GM18870 (cell line): ENCODE results near the gene CGAS.
"Not testable (repeated sequence)": the region's sequence is repeated elsewhere in the genome, so short reads cannot be mapped to it uniquely, and the experiment has no call there.

ENCODE experiments used
- ATAC-seq: cut with Tn5 transposase; IDR thresholded peaks from one replicate; pipeline ENCODE4 v1.9.1; 2021; ENCODE audit warnings: moderate library complexity; ENCODE audit not compliant: unreplicated experiment

The CGAS gene

DNA sequence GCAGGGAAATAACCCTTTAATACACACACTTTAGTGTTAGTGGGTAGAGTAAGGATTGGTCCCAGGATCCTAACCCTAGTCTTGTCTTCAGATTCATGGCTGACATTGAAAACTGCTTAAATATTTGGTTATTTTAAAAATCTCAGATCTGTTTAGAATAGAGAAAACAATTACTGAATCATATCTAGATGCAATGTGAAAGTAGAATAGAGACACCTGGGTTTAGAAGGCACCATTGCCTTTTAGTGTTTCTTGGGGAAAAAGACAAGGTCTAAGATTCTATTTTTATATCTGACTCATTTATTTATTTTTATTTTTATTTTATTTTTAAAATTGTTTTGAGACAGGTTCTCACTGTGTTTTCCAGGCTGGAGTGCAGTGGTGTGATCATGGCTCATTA, 51.4 kb downstream of the CGAS start:
- no peak for ATAC-seq

DNA sequence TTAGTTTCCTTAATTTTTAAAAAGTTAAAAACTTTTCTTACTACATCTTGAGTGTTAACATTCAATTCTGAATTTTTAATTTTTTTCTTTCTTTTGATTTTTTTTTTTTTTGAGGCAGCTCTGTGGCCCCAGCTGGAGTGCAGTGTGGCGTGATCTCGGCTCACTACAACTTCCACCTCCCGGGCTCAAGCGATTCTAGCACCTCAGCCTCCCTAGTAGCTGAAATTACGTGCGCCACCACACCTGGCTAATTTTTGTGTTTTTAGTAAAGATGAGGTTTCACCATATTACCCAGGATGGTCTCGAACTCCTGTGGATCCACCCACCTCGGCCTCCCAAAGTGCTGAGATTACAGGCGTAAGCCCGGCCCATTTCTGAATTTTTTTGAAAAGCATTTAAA, 56.2 kb downstream of the CGAS start:
- no peak for ATAC-seq

DNA sequence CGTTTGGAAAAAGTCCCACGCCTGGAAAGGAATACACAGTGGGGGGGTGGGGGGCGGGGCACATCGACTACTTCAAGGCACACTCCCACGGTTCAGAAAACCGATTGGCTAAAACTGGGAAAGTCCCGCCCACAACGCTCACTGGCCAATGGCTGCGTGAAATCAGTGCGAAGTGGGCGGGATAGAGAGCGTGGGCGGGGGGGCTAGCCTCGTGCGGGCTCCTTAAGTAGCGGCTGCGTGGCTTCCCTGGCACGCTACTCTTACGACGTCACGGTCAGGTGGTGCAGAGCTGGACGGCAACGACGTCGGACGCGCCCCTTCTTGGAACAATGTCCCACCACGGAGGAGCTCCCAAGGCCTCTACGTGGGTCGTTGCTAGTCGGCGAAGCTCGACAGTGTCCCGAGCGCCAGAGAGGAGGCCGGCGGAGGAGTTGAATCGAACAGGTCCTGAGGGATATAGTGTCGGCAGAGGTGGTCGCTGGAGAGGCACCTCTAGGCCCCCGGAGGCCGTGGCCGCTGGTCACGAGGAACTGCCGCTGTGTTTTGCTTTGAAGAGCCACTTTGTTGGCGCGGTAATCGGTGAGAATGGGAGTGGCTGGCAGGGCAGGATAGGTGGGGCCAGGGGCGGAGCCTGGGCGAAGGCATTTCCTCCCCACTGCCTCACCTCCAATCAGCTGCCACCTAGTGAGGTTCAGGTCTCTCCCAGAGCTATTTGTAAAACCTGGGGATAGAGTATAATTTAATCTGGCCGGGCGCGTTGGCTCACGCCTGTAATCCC, 57.3 kb downstream of the CGAS start, which contains the start of gene DDX43:
Gene DDX43, plus strand, starts transcription at position 252 of the 778 bp plus-strand sequence. Its CDS starts 78 bp downstream, at position 330.
- ATAC-seq = no peak

DNA sequence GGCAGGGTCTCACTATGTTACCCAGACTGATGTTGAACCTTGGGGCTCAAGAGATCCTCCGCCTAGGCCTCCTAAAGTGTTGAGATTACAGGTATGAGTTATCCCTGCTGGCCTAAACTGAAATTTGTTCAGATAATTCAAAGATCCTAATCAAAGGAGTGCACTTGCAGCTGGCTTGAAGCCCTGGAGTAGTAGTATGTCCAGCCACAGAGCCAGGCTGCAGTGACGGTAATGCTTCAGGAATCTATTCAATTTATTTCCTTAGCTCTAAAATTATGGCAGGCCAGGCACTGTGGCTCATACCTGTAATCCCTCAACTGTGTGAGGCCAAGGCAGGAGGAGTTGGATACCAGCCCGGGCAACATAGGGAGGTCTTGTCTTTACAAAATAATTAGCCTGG, 58.8 kb downstream of the CGAS start:
- ATAC-seq = no peak

GRCh38 chr6:73392188-73392587, 59.9 kb downstream of the CGAS start:
- not testable (repeated sequence) for ATAC-seq

GRCh38 chr6:73391675-73392074, 60.4 kb downstream of the CGAS start:
- ATAC-seq = no peak

DNA sequence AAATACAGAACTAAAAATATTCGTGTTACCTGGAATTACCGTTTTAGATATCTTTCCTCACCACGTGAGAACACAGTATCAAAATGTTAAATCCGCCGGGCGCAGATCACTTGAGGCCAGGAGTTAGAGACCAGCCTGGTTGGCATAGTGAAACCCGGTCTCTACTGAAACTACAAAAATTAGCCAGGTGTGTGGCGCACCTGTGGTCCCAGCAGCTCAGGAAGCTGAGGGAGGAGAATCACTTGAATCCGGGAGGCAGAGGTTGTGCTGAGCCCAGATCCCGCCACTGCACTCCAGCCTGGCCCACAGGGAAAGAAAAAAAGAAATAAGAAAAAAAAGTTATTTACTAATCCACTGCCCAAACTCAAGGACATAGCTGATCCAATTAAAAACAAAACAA, 62.2 kb downstream of the CGAS start:
- ATAC-seq = no peak

DNA sequence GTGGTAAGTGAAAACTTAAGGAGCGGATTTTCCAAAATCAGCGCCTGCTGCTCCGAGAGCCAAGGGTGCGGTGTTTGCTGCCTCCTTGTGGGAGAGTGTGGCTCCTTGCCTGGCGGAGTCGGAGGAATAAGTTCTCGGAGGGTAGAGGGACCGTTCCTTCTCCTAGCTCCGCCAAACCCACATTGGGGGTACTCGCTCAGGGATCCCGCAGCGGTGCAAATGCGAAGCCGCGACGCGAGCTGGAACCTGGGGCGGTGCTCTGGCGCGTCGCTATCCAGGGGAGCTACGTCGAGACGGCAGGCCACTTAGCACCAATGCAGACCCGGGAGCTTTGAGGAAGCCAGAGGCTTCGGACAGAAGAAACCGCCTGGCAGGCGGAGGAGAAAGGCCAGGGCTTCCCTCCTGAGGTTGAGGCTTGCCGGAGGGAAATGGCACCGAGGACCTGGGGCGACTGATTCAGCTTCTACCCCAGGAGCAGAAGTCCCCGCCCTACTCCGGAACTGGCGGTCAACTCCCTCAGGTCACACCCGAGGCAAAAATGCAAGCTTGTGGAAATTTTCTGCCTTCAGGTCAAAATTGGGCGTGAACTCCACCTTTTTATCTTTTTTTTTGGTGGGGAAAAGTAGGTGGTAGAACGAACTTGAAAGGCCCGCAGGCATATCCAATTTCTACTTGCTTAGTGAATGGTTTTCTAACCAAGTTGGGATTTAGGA, 63.1 kb downstream of the CGAS start:
- ATAC-seq = peak; percentile 71

GRCh38 chr6:73388433-73388799, 63.7 kb downstream of the CGAS start:
- ATAC-seq = peak; percentile 20

DNA sequence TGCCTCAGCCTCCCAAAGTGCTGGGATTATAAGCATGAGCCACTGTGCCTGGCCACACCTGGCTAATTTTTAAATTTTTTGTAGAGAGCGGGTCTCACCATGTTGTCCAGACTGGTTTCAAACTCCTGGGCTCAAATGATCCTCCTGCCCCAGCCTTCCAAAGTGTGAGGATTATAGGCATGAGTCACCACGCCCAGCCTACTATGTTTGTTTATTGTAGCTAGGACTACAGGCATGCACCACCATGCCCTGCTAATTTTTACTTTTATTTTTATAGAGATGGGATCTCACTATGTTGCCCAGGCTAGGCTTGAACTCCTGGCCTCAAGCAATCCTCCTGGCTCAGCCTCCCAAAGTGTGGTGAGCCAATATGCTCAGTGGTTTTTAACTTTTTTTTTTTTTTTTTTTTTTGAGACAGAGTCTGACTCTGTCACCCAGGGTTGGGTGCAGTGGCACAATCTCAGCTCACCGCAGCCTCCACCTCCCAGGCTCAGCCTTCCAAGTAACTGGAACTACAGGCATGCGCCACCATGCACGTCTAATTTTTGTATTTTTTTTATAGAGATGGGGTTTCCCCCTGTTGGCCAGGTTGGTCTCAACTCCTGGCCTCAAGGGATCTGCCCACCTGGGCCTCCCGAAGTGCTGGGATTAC, 69.5 kb downstream of the CGAS start:
- no peak for ATAC-seq

DNA sequence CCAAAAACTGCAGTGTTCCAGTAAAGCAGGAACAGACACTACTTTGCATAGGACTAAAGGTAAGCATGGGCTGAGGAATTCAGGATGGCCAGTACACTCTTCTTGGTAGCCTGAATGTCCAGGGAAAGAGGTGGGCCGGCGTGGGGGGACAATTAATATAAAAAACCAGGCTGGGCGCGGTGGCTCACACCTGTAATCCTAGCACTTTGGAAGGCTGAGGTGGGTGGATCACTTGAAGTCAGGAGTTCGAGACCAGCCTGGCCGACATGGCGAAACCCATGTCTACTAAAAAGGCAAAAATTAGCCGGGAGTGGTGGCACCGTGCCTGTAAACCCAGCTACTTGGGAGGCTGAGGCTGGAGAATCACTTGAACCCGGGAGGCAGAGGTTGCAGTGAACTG, 70.6 kb downstream of the CGAS start:
- not testable (repeated sequence) for ATAC-seq

- ATAC-seq = no peak
Observed at GRCh38 chr6:73377225-73377624, 74.9 kb downstream of the CGAS start.

- ATAC-seq = no peak
Observed at GRCh38 chr6:73375216-73375615, 76.9 kb downstream of the CGAS start.
